WI38 (cell line): ENCODE data around the gene GPR137C.

Experiments used
- H3K4me3 ChIP-seq: 2 replicates; pipeline ENCODE4 v1.5.1; 2011; ENCODE audit warnings: low read depth, mild to moderate bottlenecking, control low read depth, low read length
- CTCF ChIP-seq: IDR thresholded peaks from 2 replicates; pipeline ENCODE4 v1.5.1; 2012; ENCODE audit warnings: low read depth, mild to moderate bottlenecking, control low read depth, low read length

GPR137C gene

GRCh38 chr14:52640137-52640536 is 87.5 kb downstream of the GPR137C start:
- no peak for TF ChIP-seq CTCF
- no peak overlapping the region for H3K4me3 ChIP-seq

GRCh38 chr14:52641745-52642144 is 89.1 kb downstream of the GPR137C start:
- no peak overlapping the region for H3K4me3 ChIP-seq
- no peak for TF ChIP-seq CTCF

- no peak for TF ChIP-seq CTCF
- H3K4me3 ChIP-seq: no peak overlapping the region
Observed at GRCh38 chr14:52649511-52649910, 96.9 kb downstream of the GPR137C start.

- TF ChIP-seq CTCF: no peak
- H3K4me3 ChIP-seq: no peak overlapping the region
Observed at GRCh38 chr14:52650774-52651173, 98.1 kb downstream of the GPR137C start.

GRCh38 chr14:52656905-52657304 is 104.3 kb downstream of the GPR137C start:
- no peak for TF ChIP-seq CTCF
- H3K4me3 ChIP-seq: no peak overlapping the region

- no peak overlapping the region for H3K4me3 ChIP-seq
- TF ChIP-seq CTCF: no peak
Observed at GRCh38 chr14:52660325-52660724, 107.7 kb downstream of the GPR137C start.

GRCh38 chr14:52660832-52661231 is 108.2 kb downstream of the GPR137C start:
- no peak overlapping the region for H3K4me3 ChIP-seq
- TF ChIP-seq CTCF: no peak
